SK-N-MC (cell line): ENCODE data around the gene IGFALS.

Experiments used
- EZH2 ChIP-seq: fragments of 200-600 bp; sonication (generic); IDR thresholded peaks from one replicate; pipeline ENCODE4 v1.6.1; 2017; ENCODE audit warnings: antibody characterized with exemption
- FOXP2 ChIP-seq: optimal IDR thresholded peaks from 2 replicates; pipeline ENCODE3; 2011; ENCODE audit warnings: mild to moderate bottlenecking, moderate library complexity; ENCODE audit not compliant: insufficient read depth; ENCODE audit errors: extremely low read length, control extremely low read depth
- POLR2AphosphoS5 ChIP-seq: IDR thresholded peaks from 2 replicates; pipeline ENCODE4 v1.6.1; 2012; ENCODE audit warnings: mild to moderate bottlenecking, low read depth, low read length, borderline replicate concordance

GRCh38 chr16:1761751-1762150 lies 31.8 kb downstream of the IGFALS start:
- TF ChIP-seq EZH2: no peak
- no peak for TF ChIP-seq POLR2AphosphoS5
- TF ChIP-seq FOXP2: no peak
